Peyer's patch (tissue), 4 donors: Measurements from ENCODE around the gene FAM43B.

Experiments
- POLR2A ChIP-seq, 2 donors: fragments of 450-650 bp; IDR thresholded peaks; one replicate each; pipeline ENCODE4 v1.5.1; 2017; ENCODE audit warnings: antibody characterized with exemption in 2 of 2, mild to moderate bottlenecking in 2 of 2, moderate library complexity in 2 of 2
- TF ChIP-seq, protein P1 (sequence below), 6 experiments: fragments of 450-650 bp in 4 of 6; fragments of 200-600 bp in 2 of 6; sonication (generic) in 1 of 6; IDR thresholded peaks; one replicate each; pipeline ENCODE4 v1.5.1; 2017 to 2019; ENCODE audit warnings: antibody characterized with exemption in 6 of 6, mild to moderate bottlenecking in 3 of 6, moderate library complexity in 1 of 6

DNA sequence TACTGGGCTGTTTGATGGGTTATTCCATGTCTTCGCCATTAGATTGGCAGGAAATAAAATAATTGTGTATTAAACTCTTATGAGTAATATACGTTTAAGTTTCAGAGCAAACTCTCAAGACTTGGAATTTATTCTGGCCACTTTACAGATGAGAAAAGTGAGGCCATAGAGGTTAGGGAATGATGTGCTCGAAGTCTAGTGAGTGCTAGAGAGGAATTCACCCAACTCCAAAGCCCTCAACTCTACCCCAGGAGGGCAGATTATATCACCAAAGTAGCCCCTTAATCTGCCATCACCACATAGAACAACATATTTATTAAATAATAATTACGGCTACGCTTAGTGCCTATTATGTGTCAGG is 44.0 kb upstream of the FAM43B start:
- TF ChIP-seq POLR2A (IDR thresholded peaks at IDR 0.05), result no peak
- TF ChIP-seq, protein P1, sequence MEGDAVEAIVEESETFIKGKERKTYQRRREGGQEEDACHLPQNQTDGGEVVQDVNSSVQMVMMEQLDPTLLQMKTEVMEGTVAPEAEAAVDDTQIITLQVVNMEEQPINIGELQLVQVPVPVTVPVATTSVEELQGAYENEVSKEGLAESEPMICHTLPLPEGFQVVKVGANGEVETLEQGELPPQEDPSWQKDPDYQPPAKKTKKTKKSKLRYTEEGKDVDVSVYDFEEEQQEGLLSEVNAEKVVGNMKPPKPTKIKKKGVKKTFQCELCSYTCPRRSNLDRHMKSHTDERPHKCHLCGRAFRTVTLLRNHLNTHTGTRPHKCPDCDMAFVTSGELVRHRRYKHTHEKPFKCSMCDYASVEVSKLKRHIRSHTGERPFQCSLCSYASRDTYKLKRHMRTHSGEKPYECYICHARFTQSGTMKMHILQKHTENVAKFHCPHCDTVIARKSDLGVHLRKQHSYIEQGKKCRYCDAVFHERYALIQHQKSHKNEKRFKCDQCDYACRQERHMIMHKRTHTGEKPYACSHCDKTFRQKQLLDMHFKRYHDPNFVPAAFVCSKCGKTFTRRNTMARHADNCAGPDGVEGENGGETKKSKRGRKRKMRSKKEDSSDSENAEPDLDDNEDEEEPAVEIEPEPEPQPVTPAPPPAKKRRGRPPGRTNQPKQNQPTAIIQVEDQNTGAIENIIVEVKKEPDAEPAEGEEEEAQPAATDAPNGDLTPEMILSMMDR (IDR thresholded peaks at IDR 0.05), result no peak
